Fibroblast of the conjunctiva (primary cell): ENCODE data around the gene DYNC1LI1.
"Not testable (repeated sequence)": the region's sequence is repeated elsewhere in the genome, so short reads cannot be mapped to it uniquely, and the experiment has no call there.

Source experiments
- DNase-seq: peaks from one replicate; pipeline ENCODE4 v3.0.0-alpha.2; 2010; ENCODE audit warnings: low read depth

Gene DYNC1LI1

DNA sequence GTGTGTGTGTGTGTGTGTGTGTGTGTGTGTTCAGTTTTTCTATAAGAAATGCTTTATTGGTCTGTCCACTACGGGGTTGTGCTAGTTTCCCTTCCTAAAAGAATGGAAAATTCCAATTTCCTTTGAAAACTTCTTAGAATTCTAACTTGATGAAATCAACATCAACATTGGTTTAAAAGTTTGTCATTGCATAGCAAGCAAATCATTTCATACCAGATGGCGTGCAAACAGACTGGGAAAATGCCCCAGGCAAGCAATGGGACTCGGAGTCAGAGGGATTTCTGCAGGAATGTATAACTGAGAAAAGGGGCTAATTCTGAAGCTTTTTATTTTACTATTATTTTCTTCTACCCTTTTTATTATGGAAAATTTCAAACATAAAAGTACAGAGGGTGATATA lies 13.1 kb upstream of the DYNC1LI1 start:
- no peak for DNase-seq

DNA sequence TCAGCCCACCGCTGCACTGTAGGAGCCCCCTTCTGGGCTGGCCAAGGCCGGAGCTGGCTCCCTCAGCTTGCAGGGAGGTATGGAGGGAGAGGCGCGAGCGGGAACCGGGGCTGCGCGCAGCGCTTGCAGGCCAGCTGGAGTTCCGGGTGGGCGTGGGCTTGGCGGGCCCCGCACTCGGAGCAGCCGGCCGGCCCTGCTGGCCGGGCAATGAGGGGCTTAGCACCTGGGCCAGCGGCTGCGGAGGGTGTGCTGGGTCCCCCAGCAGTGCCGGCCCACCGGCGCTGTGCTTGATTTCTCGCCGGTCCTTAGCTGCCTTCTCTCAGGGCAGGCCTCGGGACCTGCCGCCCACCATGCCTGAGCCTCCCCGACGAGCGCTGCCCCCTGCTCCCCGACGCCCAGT lies 8.0 kb upstream of the DYNC1LI1 start:
- not testable (repeated sequence) for DNase-seq

DNA sequence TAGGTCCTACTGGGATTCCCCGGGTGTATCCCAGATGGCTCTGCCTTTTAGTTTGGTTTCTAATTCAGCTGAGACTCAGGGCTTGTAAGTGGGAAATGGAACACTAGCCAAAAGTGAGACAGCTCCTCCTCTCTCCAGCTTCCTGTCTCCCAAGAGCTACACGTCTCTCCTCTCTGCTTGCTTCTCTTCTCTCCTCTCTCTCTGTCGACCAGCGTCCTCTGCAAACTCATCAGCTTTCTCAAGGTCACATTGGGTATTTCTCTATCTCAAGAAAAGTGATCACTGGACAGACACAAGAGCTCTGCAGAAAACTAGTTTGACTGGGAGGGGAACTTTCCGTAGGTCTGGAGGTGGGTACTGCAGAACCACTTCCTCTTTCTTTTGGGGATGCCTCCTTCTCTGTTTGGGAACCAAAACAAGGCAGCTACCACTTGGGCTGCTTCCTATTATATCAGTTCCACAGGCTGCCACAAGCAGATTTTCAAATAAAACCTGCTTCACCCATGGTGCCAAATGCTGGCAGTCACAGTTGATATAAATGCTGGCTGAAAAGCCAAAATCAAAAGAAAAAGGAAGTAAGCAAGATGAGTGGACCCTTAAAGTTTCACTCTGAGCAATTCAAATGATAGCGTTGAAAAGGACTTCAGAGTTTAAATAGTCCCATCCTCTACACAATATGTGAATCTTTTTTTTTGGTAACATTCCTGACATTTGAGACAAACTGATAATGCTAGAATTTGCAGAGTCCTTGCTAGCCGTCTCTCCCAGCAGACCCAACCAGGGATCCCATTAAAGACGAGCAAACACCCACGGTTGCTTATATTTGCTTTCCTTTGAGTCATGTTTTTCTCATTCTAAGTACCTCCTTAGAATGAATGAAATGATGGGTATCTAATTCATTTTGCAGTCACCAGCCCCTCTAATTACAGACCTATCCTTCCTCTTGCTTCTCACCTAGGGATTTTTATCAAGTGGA lies 7.2 kb upstream of the DYNC1LI1 start:
- DNase-seq: no peak

DNA sequence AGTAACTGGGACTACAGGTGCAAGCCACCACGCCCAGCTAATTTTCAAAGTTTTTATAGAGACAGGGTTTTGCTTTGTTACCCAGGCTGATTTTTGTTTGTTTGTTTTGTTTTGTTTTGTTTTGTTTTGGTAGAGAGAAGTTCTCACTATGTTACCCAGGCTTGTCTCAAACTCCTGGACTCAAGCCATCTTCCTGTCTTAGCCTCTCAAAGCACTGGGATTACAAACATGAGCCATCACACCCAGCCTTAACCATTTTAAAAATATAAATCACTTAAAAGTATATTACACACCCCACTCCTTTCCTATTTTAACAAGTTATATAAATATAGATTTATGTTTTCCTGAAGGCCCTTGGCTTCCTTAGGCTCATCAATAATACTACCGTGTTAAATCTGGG lies 6.5 kb upstream of the DYNC1LI1 start:
- no peak for DNase-seq

DNA sequence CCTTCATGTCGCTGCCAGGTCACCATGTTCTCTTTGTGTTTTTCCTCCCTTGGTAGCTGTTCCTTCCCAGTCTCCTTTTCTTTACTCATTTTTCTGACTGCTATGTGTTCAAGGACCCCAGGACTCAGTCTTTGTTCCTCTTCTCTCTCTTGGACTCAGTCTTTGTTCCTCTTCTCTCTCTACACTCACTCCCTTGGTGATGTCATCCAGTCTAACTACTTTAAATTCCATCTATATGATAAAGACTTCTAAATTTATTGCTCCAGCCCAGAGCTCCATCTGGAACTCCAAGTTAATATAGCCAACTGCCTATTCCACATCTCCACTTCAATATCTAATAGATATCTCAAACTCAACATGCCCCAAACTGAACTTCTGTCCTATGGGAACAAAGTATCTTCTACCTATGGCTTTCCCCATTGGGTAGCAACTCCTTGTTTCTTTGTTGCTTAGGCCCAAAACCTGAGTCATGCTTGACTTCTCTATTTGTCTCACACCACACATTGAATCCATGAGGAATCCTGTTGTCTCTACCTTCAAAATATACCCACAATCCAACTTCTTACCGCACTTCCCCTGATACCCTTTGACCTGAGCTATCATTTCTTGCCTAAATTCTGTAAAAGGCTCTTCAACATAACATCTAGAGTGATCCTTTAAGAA lies 4.9 kb upstream of the DYNC1LI1 start:
- no peak for DNase-seq

DNA sequence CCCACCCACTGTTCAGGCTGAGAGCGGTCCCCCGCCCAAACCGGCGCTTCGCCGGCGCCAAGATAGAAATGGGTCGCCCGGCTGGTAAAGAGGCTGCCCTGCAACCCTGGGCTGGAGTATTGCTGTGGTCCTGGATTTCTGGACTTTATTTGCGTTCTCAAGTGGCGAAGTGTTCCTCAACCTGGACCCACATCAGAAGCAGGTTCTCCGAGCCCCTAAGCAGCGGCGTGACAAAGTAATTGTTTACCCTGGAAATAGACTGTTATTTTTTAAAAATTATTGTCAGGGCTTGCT lies 481 bp upstream of the DYNC1LI1 start:
- DNase-seq: no peak

DNA sequence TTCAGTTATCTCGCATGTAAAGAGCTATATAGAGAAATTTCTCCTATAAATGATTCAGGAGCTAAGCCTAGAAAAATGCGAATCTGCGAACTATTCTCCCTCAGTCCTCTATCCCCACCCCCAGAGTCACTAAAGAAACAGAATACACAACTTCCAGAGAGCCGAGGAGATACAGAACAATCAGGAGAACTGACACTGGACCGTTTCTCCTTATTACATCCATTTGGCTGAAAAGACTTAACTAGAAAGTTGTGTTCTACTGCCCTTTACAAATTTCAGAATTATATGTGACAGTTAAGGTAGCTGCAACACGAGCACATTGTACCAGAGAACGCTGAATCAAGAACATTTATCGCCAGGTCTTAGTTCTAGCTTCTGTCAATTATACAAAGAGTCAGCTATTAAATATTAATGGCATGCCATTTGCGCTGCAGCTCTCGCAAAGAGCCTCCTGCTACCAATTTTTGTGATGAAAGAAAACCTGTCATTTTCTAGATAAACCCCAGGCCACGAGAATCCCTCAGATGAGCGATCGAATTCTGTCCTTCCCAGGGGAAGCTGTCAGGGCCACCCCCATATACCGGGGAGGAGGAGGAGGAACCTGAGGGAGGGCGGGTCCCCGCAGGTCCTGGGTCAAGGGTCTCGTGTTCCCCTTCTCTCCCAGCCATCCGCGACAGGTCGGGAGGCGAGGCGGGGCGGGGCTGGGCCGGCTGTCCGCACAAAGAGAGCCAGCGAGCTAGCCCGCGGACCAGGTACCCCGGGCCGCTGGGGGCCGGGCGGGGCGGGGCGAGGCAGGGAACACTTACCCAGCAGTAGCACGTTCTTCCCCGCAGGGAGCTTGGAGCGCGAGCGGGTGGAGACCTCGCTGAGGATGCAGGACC lies 878 bp downstream of the DYNC1LI1 start:
- peak; percentile 17 for DNase-seq

DNA sequence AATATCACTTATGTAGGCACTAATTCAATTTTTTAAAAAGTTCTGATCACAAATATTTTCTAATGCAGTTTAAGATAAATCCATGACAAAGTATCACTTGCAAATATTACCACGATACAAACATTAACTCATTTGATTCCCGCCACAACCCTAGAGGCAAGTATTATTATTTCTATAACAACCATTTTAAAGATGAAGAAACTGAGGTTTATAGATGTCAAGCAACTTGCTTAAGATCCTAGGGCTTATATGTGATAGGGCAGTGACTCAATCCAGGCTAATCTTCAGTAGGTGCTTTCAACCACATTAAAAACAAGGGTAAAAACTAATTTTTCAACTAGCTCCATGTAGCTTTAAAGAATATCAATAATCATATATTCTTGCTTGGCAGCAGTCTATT lies 1.7 kb downstream of the DYNC1LI1 start:
- no peak for DNase-seq

DNA sequence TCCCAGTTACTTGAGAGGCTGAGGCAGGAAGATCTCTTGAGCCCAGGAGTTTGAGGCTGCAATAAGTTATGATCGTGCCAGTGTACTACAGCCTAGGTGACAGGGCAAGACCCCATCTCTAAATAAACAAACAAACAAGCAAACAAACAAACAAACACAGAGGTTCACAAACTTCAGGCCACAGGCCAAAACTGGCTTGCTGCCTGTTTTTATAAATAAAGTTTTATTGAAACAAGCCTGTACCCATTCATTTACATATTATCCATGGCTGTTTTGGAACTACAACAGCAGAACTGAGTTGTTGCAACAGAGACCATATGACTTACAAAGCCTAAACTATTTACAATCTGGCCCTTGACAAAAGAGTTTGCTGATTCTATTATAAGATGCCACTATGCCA lies 6.5 kb downstream of the DYNC1LI1 start:
- DNase-seq: no peak

DNA sequence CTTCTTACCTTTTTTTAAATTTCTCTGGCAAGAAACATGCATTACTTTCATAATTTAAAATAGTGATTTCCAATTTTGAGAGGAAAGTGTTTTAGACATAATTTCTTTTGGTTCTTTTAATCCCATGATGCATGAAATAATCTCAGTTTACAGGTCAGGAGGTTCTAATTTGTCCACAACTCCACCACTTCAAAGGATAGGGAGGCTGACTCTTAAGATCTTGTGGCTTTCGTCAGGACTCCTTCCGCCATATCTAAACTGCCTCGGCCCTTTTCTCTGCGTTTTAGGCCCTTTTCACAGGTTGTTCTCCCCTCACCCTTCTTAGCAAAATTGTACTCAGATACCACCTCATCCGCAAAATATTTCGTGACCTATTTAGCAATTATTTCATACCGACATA lies 8.0 kb downstream of the DYNC1LI1 start:
- DNase-seq: no peak

DNA sequence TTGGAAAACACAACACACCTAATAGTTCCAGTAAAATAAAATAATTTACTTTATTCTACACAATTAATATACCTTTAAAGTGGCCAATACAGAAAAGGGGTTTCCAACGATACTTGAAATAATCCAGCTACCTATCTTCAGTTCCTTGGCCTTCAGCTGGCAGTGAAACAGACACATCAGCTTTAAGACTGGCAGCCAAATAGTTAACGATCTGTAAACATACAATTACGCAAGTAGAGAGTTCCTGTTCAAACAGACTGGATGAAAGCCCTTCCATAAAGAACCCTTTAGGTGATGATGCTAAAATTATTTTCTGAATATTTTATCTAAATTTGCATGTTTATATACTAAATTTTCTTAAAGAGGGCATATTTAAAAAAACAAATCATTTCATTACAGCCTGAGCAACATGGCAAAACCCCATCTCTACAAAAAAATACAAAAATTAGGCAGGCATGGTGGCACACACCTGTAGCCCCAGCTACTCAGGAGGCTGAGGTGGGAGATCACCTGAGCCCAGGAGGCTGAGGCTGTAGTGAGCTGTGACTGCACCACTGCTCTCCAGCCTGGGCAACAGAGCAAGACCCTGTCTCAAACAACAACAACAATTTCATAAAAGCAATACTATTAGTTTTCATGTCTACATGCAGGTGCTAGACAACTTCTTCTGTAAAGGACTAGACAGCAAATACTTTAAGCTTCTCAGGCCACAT lies 12.9 kb downstream of the DYNC1LI1 start:
- DNase-seq: no peak

DNA sequence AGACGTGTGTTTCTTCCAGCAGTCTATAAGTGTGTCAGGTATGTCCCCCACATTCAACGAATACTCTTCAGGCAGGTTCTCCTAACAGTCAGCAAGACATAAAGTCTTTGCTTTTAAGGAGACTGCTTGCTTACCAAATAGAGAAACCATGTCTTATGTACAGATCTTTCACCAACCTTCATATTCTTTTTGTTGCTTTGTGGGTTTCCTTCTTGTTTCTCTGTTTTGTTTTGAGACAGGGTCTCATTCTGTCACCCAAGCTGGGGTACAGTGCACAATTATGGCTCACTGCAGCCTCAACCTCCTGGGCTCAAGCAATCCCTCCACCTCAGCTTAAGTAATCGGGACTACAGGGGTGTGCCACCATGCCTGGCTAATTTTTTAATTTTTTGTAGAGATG lies 14.3 kb downstream of the DYNC1LI1 start:
- no peak for DNase-seq

DNA sequence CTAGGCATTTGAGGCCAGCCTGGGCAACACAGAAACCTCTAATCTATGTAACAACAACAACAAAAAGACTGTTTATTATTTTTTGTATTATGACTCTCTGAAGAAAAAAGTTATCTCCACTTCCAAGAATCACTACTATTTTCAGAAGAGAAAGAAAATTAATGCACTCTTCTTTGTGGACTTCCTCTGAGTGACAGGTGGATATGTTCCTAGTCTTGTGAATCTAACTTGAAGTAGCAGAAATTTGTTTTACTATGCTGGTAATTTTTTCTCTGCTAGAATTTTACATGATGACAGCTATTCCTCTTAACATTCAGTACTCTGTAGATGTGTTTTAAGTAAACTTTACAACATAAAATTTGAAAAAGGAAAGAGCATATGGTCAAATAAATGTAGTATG lies 16.7 kb downstream of the DYNC1LI1 start:
- DNase-seq: no peak

DNA sequence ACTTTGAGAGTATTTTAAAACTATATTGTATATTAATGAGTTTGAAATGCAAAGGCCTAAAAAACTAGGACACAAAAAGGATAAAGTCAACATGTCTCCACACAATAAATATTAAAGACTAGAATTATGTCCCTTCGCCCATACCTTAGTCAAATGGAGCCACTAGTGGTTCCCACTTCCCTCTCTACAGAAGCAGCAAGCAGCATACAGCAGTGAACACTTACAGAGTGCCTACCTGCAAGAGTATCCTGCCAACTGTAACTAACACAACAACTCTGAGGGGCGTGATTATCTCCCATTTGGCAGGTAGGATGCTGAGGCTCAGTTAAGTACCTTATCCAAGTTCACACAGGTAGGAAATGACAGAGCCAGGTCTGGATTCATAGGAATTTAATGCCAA lies 17.2 kb downstream of the DYNC1LI1 start:
- no peak for DNase-seq

DNA sequence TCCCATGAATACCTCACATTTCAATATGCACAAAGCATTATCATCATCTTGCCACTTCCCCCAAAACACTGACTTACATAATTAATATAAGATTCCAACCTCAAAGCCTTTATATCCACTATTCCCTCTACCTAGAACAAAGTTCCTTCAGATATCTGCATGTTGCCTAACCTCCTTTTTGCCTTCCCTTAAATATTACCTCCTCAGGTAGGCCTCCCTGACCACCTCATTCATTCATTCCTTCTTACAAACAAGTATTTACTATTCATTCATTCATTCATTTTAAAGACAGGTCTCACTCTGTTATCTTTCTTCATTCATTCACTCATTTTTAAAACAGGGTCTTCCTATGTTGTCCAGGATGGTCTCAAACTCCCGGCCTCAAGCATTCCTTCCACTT lies 18.6 kb downstream of the DYNC1LI1 start:
- no peak for DNase-seq

DNA sequence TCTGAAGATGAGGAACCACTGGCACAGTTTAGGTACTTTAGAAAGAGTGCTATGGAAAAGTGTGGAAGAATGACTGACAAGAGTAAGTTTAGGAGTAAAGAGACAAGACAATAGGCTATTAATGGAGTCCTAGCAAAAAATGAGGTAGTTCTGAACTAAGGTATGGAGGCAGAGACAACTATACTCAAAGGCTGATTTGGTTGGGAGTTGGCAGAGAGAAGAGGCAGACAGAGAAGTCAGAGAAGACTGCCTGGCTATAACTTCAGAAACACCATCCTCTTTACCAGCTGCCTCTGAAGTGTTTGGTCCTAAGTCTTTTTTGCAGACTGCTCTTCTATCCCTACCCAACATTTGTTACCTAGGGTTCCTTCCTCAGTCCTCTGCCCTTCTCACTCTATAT lies 19.2 kb downstream of the DYNC1LI1 start:
- no peak for DNase-seq

DNA sequence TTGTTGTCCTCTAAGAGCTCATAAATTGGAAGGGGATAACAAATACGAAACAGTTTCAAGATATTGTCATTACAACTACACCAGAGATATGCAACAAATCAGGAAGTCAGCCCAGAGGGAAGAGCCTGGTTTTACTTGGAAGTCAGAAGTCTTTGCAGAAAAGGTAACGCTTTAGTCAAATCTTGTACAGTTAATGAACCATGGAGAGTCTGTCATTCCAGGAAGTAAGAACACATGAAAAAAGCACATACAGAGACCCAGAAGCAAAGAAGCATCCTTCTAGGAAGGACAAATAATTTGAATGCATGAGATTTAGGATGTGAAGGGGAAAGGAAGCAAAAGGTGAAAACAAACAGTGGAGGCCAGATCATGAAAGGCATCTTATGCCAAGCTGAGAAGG lies 19.6 kb downstream of the DYNC1LI1 start:
- DNase-seq: no peak

DNA sequence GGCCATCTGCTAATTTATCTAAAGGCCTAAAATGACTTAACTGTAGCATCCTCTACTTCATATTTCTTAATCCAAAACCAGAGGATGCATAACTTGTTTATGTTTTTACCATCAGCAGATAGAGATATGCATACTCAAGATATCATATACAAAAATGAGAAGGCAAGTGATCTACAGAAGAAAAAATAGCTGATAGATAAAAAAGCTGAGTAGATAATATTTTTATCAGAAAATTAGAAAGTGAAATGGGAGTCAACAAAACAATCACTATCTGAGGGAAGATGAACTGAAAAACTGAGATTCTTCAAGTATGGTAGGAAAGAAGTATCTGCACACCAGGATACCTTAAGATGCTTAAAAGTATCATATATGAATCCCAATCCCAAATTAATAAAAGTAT lies 25.4 kb downstream of the DYNC1LI1 start:
- DNase-seq: no peak

DNA sequence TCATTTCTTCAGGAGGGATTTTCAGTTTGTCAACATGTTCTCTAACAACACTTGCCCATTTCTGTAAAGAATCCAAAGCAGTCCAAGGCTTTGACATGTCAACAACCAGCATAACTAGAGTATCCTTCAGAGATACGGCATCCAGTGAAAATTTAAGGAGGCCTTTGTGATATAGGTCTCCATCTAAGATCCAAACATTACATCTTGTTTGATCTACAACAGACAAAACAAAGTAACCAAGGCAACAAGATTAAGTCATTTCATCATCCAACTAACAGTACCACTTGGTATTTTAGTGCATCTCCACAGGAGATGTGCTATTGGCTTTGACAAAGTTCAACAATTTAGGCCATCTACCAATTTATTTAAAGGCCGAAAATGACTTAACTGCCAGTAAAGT lies 25.8 kb downstream of the DYNC1LI1 start:
- peak; percentile 13 for DNase-seq

DNA sequence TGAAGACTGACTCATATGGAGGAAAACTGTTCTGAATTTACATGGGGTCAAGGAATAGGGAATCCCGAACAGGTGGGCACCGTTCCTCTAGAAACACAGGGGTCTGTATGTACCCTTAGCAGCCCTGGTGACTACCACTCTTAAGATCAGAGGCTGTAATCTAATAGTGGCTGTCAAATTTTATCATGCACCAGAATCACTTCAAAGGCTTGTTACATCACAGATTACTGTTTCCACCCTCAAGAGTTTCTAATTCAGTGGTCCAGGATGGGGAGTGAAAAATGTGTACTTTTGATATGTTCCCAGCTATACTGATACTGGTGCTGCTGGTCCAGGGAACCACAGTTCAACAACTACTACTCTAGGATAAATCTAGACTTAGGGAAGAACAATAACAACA lies 27.9 kb downstream of the DYNC1LI1 start:
- DNase-seq: no peak

DNA sequence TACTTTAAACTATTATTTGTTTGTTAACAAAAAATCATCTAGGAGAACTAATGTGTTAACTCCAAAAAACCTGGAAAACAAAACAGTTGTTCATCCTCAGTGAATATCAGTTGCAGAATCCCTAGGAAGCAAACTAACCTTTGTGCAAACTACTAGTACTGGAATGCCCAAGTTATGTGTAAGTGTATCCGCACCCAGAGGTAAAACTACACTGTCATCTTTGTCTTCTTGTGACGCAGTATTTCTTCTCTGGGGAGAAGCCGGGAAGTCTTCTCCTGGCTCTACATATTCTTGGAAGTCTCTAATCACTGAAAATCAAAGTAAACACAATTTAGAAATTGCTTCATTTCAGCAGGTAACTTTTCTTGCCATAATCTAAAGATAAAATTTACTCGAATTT lies 29.8 kb downstream of the DYNC1LI1 start:
- no peak for DNase-seq

DNA sequence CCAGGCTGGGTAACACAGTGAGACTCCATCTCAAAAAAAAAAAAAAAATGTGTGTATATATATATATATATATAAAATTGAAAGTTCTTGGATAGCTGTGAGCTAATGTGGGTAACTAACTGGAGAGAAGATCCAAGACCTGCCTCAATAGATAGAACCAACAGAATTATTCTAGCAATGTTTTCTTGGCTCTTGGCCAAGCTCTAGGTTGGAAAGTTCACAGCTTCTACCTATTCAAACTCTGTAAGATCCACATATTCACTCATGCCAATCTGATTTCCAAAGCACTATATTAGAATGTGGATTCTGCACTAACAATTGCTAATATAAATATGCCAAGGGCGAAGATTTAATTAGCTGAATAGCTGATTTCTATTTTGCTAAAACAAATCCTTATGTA lies 38.2 kb downstream of the DYNC1LI1 start:
- DNase-seq: no peak
